HG02623 (cell line): Measurements from ENCODE around the gene INSM1.

Experiments used
- ATAC-seq: cut with Tn5 transposase; IDR thresholded peaks from one replicate; pipeline ENCODE4 v1.9.1; 2021; ENCODE audit warnings: moderate library complexity; ENCODE audit not compliant: unreplicated experiment

The INSM1 gene

DNA sequence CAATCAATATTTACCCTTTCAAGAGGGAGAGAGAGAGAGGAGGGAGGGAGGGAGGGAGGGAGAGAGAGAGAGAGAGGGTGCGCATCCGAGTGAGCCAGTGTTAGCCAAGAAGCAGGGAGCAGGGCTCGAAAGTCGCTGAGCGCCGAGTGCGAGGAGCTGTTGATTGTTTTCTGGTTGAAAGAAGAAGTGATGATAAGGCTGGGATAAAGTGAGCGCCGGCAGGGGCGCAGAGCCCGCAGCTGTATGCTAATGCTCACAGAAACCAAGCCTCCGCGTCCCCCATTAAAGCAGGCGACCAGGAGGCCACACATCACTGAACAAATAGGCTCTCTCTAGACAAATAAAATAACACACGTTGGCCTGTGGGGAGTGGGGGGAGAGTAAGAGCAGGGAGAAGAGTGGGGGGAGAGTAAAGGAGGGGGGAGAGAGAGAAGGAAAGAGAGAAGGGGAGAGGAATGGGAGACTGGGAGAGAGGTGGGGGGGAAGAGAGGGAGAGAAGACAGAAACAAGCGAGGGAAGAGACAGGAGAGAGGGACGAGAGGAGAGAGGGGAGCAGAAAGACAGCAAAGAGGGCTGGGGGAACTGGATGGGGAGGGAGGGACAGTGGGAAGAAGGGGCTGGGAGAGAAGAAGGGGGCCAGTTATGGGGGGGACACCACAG lies 5.0 kb upstream of the INSM1 start:
- no peak for ATAC-seq

DNA sequence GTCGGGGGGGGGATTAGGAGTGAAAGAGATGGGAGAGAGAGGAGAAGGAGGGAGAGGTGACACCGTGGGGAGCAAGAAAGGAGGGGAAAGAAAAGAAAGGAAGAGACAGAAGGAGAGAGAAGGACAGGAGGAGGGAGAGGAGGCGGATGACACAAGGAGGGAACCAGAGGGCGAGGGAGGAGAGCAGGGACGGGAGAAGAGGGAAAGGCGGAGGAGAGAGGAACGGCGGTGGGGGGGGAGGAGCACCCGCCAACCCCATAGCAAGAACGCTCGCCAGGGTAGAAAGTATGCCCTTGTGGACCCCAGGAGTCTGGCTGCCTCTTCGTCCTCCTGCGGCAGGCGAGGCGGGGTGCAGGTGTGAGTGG lies 4.5 kb upstream of the INSM1 start:
- ATAC-seq: no peak

DNA sequence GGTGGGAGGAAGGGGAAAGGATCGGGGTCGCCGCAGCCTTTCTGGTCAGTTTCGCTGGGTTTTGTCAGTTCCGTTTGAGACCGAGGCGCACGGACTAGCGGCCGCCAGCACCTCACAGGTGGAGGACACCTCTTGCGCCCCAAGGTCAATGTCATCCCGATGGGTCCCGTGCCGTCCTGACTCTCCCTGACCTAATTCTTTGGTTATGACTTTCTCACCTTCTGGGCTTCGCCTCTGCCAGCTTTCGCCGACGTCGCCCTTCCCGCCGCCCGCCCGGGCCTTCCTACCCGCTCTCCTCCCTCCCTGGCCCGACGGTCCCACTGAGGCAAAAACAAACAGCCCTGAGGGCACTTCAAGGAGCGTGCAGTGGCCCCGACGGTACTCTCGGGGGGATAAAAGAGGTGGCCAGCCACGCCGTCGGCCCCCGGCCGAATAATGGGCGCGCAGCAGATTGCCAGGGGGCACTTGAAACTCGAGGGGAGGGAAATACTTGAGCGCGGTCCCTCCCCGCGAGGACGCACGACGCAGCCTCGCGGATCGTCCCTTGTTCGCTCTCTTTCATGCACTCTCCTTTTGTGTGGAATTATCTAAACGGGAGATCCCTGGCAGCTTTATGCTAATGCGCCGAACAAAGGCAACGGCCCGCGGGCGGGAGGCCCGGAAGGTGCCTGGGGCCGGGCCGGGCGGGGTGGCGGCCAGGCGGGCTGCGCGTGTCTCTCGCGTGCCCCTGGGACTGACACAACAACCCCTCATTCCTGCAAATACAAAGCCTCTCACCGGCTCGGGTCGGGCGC lies 3.9 kb upstream of the INSM1 start:
- no peak for ATAC-seq

DNA sequence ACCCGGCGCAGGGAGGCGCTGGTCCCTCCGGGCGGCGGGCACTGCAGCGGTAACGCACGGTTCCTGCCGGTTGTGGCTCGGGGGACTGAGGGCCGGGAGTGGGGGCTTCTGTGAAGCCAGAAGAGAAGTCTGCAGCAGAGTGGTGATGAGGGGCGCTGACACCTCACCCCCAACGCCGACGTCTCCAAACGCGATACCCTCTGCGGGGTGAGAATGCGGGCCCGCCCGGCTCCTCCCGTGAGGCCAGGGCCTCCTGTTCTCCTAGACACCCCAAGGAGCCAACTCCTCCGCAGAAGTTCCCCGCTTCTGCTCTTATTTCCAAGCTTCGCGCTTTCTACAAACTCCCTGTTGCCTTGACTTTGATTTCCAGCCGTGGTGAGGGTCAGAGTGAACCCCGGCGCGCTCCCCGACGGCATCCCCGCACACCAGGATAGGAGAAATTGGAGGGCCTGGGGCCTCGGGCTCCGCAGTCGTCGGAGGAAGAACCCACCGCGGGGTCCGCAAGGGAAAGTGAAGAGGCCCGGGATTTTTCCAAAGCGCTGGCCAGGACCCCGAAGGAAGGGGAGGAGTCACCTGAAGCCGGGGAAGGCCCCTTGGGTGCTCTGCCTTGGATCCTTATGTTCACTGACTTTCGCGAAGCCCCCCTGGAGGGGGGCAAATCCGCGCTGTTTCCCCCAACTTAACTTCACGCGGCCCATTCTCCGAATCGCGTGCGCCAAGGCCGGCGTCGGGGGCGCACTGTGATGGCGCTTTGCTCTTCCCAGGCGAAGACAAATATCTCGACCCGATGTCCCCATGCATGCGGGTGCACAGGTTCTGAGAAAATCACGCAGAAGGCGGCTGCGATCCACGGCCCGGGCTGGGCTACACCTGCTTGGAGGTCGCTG lies 3.1 kb upstream of the INSM1 start:
- ATAC-seq: no peak

DNA sequence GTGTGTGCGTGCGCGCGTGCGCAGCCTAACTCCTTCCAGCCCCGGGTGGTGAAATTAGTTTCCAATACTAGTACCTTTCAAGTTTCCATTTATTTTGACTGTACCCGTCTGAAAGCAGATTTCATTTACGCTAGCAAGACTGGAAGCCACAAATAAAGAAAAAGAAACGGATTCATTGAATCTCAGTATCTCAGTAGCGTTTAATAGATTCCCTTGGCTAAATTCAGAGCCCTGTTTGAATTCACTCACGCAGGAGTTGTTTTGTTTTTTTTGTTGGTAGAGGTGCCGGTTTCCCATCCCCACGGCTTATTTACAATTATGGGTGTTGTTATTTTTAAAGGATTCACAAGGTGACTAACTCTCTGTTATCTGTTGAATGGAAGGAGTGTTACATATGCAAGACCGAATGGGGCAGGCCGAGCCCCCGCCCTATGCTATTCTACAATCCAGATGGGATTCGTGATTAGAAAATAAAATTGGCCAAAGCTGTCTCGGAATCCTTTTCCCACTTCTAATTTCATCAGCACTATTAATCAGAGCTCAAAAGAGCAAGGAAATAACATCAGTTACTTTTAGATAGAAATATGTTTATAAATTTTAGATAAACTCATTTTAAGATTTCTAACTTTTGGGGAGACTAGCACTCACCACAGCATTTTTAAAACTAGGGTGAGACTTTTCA lies 2.3 kb upstream of the INSM1 start:
- ATAC-seq: no peak

DNA sequence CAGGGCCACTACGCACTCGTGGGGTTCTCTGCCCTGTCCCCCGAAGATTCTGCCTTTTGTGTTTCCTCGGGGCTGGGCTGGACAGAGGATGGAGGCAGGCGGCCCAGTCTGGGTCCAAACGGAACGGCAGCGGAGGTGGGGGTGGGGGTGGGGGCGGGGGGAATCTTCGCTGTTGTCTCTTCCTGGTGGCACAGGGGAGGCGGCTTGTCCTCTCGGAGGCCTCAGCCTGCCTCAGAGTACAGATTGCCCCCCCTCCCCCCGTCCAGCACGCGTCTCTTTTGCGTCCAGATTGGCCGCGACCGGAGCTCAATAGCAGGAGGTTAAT lies 1.4 kb upstream of the INSM1 start:
- no peak for ATAC-seq

DNA sequence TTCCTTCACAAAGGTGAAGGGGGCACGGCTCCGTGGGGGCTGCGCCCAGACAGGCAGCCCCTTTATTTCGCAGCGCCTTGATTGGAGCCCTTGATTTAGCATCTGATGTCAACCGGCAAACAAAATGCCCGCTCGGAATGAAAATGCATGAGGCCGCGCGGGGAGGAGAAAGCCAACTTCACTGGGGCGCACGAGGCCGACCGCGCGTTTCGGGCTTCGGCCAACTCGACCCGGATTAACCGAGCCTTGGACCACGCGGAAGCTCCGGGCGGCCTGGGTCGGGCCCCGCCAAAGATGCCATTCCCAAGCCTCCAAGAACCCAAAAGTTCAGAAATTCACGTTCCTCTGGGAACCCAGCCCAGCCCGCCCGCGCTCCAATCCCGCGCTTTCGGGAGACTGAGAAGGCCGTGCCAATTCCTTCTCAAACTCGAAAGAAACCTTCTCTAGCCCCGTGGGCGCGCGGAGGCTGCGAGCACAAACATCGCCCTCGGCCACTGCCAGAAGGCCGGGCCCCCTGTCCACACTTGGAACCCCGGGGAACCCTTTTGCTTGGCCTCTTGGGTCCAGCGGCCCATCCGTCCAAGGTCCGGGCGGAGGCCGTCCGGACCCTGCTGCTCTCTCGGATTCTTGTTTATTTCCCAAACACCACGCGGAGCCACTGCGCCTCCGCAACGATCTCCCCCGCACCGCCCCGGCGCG lies 879 bp upstream of the INSM1 start:
- ATAC-seq: no peak

DNA sequence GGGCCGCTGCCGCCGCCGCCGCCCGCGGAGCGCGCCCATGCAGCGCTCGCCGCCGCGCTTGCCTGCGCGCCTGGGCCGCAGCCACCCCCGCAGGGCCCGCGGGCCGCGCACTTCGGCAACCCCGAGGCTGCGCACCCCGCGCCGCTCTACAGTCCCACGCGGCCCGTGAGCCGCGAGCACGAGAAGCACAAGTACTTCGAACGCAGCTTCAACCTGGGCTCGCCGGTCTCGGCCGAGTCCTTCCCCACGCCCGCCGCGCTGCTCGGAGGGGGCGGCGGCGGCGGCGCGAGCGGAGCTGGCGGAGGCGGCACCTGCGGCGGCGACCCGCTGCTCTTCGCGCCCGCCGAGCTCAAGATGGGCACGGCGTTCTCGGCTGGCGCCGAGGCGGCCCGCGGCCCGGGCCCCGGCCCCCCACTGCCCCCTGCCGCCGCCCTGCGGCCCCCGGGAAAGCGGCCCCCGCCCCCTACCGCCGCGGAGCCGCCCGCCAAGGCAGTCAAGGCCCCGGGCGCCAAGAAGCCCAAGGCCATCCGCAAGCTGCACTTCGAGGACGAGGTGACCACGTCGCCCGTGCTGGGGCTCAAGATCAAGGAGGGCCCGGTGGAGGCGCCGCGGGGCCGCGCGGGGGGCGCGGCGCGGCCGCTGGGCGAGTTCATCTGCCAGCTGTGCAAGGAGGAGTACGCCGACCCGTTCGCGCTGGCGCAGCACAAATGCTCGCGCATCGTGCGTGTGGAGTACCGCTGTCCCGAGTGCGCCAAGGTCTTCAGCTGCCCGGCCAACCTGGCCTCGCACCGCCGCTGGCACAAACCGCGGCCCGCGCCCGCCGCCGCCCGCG lies 730 bp downstream of the INSM1 start:
- ATAC-seq: no peak

DNA sequence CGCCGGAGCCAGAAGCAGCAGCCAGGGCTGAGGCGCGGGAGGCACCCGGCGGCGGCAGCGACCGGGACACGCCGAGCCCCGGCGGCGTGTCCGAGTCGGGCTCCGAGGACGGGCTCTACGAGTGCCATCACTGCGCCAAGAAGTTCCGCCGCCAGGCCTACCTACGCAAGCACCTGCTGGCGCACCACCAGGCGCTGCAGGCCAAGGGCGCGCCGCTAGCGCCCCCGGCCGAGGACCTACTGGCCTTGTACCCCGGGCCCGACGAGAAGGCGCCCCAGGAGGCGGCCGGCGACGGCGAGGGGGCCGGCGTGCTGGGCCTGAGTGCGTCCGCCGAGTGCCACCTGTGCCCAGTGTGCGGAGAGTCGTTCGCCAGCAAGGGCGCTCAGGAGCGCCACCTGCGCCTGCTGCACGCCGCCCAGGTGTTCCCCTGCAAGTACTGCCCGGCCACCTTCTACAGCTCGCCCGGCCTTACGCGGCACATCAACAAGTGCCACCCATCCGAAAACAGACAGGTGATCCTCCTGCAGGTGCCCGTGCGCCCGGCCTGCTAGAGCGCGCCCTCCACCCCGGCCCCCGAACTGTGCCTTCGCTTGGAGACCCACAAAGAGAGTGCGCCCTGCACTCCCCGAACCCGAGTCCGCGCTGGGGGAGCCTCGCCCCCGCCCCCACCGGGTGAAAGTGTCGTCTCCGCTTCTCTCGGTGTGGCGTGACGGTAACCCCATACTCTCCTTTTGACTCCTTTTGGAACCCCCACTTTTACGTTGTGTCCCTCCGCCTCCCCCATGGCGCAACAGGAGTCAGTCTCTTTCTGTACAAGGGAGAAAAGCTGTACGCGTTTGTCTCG lies 1.6 kb downstream of the INSM1 start:
- no peak for ATAC-seq

DNA sequence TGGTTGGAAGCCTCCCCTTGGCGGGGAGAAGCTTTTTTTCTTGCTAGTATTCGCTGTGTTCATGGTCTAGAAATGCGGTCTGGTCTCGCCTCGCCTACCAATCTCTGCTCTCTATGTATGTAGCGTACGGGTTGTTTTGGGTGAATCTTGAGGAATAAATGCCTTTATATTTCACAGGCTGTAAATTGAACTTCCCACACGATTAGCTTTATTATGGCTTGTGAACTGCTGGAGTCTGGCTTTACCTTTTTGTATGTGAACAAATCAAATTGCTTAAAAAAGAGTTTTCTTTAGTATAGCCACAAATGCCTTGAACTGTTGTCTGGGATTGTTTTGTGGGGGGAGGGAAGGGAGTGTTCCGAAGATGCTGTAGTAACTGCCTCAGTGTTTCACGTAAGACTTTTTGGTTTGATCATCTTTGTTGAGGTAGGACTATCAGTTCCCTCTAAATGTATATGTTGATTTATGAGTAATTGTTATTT lies 2.2 kb downstream of the INSM1 start:
- ATAC-seq: no peak

DNA sequence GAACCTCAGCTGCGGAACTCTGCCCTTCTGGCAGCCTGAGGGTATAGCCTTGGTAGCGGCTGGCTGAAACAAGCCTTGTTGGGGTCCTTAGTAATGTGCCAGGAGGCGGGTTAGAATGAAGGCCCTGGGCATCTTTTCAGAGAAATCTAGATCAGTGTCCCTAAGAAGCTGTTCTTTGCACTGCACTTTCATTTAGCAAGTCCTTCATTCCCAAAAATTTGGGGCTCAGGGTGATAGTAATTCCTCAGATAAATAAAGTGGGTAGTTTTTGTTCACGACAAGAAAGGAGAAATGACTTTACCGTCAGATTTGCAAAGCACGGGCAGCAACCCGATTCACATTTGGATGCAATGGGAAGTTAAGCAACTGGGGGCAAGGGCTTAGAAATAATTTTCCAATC lies 3.2 kb downstream of the INSM1 start:
- no peak for ATAC-seq

DNA sequence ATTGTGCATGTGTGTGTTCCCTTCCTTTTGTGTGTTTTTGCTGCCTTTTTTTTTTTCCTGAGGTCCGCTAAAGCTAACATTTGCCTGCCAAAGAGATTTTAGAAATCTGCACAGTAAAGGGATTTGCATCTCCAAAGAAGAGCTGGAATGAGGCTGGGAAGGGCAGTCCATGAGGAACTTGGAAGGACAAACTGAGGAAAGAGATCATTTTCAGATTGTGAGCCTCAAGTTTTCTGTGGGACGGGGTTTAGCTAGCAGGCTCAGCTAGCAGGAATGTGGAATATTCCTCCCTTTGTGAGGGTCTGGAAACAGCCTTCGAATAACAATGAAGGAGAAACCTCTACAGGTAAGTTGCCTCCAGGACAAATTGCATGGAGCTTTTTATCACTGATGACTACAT lies 3.8 kb downstream of the INSM1 start:
- no peak for ATAC-seq

DNA sequence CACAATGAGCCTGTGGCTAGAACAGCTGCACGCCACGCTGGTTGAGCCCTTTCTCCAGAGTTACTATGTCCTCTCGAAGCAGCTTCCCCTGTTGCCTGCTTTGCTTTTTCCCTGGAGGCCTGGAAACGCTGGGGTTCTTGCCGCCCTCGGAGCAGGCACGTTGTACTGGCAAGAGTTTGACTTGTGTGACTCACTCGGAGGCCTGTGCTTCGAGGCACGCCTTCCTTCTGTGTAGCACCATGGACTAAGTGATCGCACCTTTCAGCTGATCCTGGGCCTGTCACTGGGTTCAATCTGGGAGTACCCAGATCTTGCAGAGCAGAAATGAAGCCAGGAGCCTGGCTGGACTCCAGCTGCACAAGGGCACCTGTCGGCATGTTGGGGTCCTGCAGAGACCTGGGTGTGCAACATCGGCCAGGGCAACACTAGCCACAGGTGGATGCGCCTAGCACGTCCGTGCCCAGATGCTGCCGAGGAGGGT lies 5.2 kb downstream of the INSM1 start:
- no peak for ATAC-seq

DNA sequence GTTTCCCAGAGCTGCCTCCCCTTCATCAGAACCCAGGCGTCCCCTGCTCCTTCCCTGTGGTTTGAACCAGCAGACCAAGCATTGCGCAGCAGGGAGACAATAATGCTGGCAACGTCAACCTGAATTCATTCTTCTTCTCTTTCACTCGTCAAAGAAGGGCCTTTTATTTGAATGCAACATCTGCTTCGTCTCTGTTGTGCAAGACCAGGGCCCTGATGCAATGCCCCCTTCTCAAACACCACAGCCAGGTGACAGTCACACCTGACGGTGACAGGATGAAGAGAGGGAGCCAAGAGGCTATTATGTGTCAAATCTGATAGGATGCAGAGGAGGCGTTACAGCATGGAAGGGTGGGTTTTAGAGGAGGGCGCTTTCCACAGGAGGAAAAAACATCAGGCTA lies 8.0 kb downstream of the INSM1 start:
- no peak for ATAC-seq

DNA sequence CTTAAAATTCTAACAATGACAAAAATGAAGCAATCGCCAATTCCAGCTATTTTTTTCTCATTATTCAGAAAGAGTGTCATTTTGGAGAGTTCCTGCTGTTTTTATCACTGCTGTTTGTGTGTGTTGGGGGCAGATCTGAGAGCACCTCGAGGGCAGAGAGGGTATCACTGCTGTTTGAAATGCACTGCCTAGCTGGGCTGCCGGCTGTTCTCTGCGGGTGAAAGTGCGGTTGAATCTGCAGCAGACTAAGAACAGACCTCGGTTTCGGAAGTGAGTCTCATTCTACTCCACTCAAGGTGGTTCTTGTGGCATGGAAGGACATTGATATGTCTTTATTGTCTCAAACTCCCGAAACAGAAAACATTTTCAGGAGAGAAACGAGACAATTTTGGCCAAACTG lies 18.3 kb downstream of the INSM1 start:
- no peak for ATAC-seq

DNA sequence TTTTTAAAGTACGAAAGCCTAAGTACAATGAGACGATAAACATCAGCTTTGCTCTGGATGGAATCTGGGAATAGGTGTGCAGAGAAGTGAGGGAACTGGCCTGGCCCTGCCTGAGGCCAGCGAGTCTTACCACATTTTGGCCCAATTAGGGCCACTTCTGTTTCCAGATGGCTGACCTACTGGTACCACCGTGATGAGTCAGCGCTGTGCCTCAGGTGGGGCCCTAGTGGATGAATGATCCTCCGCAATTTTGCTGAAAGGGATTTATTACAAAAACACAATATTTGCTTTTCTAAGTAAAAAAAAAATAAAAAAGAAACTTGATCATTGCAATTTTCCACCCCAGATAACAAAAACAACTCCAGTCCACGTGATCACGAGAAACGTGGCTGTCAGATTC lies 22.5 kb downstream of the INSM1 start:
- ATAC-seq: no peak

DNA sequence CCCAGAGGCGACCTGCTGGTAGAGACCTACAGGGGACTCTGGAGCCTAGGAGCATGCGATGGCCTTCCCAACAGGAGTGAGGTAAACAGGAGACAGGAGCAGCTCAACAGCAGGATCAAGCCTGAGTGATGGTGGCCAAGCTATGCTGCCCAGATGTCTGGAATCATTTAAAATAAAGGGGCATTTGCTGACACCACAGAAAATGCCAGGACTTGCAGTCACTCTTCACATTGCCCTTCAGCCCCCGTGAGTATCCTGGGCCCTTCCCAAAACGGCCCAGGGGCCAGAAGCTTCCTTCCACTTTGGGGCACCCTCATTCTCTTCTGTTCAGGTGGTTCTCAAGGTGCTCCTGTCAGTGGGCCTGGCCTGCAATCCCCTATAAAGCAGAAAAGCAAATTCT lies 23.2 kb downstream of the INSM1 start:
- no peak for ATAC-seq

DNA sequence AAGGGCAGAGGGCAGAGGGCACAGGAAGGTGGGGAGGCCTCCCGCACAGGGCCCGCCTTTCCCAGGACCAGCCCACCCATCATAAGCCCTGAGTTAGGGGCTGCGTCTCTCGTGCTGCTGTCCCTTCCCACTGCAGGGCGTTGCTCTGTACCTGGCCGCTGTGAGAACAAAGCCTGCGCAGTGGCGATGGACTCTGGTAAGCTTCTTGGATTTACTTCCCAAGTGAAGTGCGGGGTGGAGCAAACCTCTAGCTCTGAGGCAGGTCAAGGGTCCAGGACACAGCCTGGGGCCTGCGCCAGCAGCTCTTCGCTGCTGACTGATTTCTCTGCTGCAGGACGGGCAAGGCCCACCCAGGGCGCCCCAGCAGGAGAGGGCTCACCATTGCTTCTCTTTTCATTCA lies 23.9 kb downstream of the INSM1 start:
- no peak for ATAC-seq
